WI38 (cell line): Measurements from ENCODE around the gene ADAM15.

Source experiments
- H3K4me3 ChIP-seq: 2 replicates; pipeline ENCODE4 v1.5.1; 2011; ENCODE audit warnings: low read depth, mild to moderate bottlenecking, control low read depth, low read length
- CTCF ChIP-seq: IDR thresholded peaks from 2 replicates; pipeline ENCODE4 v1.5.1; 2012; ENCODE audit warnings: low read depth, mild to moderate bottlenecking, control low read depth, low read length

Gene ADAM15

GRCh38 chr1:155079487-155080311 is 28.6 kb downstream of the ADAM15 start:
- no peak overlapping the region for H3K4me3 ChIP-seq
- TF ChIP-seq CTCF: no peak

GRCh38 chr1:155080312-155081228 is 29.5 kb downstream of the ADAM15 start:
- H3K4me3 ChIP-seq: no peak overlapping the region

DNA sequence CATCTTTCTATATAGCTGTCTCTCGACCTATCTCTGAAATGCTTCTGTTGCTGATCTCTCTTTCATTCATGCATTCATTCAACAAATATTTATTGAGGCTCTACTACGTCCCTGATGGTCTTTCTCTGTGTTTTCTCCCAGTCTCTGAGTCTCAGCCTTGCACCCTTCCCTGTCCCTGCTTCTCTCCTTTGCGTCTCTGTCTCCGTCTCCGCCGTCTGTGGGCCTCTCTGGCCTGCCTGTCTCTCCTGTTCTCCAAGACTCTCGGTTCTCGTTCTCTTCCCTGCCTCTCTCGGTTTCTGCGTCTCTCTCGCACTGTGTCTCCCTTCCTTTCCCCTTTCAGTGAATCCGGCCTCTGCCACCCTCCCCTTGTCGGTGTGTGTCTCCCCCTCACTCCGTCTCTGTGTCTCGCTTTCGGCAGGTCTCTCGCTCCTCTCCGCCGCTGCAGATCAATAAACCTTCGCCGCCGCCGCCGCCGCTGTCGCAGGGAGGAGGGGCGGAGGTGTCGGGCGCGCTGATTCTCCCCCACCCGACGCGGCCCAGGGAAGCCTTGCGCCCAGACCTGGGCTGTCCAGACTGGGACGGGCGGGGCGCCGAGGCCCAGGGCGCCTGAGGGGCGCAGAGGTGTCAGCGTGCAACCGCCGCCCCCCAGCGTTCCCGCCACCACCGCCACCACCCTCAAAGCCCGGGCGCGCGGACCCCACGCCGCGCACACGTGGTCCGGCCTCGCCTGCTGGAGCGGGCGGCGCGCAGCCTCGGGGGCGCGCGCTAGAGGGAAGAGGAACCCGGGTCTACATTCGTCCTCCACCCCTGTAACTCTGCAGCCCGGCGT is 30.6 kb downstream of the ADAM15 start:
- no peak overlapping the region for H3K4me3 ChIP-seq
- TF ChIP-seq CTCF: no peak

More at GRCh38 chr1:155080312-155081228, 29.5 kb downstream of the ADAM15 start:
- TF ChIP-seq CTCF: no peak

DNA sequence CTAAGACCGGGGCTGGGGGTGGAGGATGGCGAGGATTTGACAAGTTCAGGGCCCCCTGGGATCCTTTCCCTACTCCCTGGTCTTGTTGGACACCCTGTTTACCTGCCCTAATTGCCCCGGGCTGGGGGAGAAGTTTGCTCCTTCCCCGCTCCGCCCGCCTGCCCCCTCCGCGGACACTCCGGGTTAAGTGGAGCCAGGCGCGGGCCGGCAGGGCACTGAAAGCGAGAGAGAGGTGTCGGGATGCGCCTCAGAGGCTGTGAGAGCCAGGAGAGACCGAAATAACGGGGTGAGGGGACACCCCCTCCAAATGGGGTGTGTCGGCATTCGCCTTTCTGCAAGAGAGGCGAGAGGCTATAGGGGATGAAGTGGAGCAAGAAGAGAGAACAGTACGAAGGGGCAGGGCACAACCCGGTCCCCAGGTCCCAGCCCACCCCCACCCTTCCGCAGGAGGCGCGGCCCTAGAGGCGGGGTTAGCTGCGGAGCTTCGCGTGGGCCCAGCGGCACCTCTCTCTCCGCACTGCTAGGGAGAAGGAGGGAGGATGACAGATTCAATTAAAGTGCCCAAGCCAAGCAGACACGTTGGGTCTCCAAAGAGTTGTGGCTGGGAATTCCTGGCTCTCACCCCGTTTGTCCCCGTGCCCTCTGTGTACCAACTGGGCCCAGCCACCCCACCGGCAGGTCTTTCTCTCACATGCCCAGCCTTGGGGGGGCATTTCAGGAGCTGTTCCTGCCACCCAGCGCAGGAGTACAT is 31.4 kb downstream of the ADAM15 start:
- TF ChIP-seq CTCF: no peak
- no peak overlapping the region for H3K4me3 ChIP-seq

DNA sequence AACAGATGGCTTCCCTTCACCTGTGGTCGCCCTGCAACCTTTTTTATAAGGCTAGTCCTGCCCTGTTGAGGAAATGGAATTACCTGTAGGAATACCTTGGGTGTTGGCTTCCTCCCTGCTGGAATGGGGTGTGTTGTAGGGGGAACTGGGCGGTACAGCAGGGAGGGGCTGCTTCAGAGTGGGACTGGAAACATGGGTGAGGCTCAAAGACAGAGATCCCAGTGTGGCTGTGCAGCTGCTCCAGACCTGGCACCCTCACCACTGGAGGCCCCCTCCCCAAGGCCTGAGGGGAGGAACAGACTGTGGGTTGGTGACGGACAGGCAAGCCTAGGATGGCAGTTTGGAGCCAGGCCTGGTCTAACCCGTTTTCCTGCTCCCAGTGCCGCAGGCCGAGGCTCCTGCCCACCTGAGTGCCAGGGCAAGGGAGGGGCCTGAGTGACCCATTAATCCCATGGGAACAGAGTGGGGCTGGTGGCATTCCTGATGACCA is 32.0 kb downstream of the ADAM15 start:
- no peak overlapping the region for H3K4me3 ChIP-seq
- no peak for TF ChIP-seq CTCF
